Muscle layer of duodenum (tissue), 2 donors: Measurements from ENCODE around the gene SF3B5.

Experiments
- H3K27ac ChIP-seq: one replicate; pipeline ENCODE4 v1.7.0; 2013; ENCODE audit warnings: mild to moderate bottlenecking, low read length
- H3K27me3 ChIP-seq: one replicate; pipeline ENCODE4 v1.7.0; 2013; ENCODE audit warnings: low read depth, mild to moderate bottlenecking, control low read depth, low read length
- H3K36me3 ChIP-seq, 2 donors: one replicate each; pipeline ENCODE4 v1.7.0; 2013; ENCODE audit warnings: low read length in 2 of 2, control low read depth in 1 of 2, mild to moderate bottlenecking in 1 of 2; ENCODE audit not compliant: insufficient read depth in 2 of 2, control insufficient read depth in 1 of 2
- H3K4me1 ChIP-seq, 2 donors: one replicate each; pipeline ENCODE4 v1.7.0; 2013; ENCODE audit warnings: low read length in 2 of 2, mild to moderate bottlenecking in 2 of 2, control low read depth in 1 of 2, moderate library complexity in 1 of 2; ENCODE audit not compliant: insufficient read depth in 2 of 2, control insufficient read depth in 1 of 2
- H3K4me3 ChIP-seq, 2 donors: one replicate each; pipeline ENCODE4 v1.7.0; 2013; ENCODE audit warnings: low read length in 2 of 2, low read depth in 1 of 2, mild to moderate bottlenecking in 1 of 2
- H3K9me3 ChIP-seq, 2 donors: one replicate each; pipeline ENCODE4 v1.7.0; 2013; ENCODE audit warnings: low read length in 2 of 2, control low read depth in 1 of 2, mild to moderate bottlenecking in 1 of 2; ENCODE audit not compliant: control insufficient read depth in 1 of 2
- donor health status: healthy.

Gene SF3B5

DNA sequence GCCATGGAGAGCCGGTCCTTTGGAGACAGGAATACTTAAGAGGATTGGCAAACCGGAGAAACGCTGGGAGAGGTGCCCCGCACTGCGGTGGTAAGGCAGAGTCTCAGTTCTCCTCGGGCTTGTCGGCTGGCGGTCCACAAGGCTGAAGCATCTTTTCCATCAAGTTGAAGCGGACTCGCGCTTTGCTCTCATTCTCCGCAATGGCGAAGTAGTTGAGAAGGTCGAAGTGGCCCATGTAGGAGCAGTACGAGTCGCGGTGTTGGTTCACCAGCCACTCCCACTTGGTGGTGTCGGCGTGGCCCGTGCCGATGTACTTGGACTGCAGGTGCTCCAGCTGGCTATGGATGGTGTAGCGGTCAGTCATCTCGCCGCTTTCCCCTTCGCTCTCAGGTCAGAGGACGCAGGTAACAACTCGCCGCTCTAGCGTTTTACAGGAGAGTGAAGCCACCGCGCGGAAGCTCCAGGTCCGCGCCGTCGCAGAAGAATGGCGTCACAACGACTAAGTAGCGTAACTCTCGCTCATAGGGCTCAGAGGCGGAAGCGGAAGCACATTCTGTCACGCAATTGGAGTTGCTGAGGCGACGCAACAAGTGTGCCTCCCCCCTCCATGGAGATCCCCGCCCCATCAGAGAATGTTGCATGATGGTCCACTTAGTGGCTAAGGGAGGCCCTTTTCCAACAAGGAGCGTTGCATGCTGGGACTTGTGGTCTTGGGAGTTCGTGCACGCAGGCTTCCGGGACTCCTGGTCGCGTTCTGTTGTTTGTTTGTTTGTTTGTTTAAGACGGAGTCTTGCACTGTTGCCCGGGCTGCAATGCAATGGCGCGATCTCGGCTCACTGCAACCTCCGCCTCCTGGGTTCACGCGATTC, at the start of gene SF3B5:
SF3B5 (minus strand) TSS at position 440 of the 869 bp plus-strand sequence; CDS start at position 364, 76 bp downstream.
- peak within 1 kb of the TSS; percentile 95 to 97 for H3K4me3 ChIP-seq
- peak within 1 kb of the TSS; percentile 93 for H3K27ac ChIP-seq
- H3K36me3 ChIP-seq: no peaks in the 10 kb centered on the region
- no peaks in the 10 kb centered on the region for H3K27me3 ChIP-seq
- H3K9me3 ChIP-seq: no peaks in the 10 kb centered on the region
- H3K4me1 ChIP-seq: peaks cover 7 to 19% of the 10 kb centered on the region in 2 donors

- no peak overlapping the region for H3K4me3 ChIP-seq
- H3K27me3 ChIP-seq: no peaks in the 10 kb centered on the region
- no peak overlapping the region for H3K27ac ChIP-seq
- peaks cover 0 to 2% of the 10 kb centered on the region in 2 donors for H3K9me3 ChIP-seq
- H3K36me3 ChIP-seq: no peaks in the 10 kb centered on the region
- H3K4me1 ChIP-seq: peaks cover 0 to 6% of the 10 kb centered on the region in 2 donors
Observed at GRCh38 chr6:144144996-144145395, 49.6 kb upstream of the SF3B5 start.

DNA sequence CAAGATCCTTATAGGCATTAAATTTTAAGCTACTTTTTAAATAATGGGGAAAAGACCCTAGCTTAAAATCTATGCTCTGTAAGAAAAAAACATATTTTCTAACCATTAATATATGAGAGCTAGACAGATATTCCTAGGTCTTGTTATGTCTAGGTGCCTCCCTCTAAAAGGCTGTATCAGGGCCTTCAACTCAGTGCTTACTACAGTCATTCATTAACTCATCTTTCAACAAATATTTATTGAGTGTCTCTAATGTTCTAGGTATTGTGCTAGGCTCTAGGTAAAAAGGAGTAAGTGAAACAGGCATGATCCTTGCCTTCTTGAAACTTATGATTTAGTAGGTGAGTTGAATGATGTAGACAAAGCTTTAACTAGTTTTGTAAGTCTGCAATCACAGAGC, 48.5 kb upstream of the SF3B5 start:
- no peaks in the 10 kb centered on the region for H3K27me3 ChIP-seq

DNA sequence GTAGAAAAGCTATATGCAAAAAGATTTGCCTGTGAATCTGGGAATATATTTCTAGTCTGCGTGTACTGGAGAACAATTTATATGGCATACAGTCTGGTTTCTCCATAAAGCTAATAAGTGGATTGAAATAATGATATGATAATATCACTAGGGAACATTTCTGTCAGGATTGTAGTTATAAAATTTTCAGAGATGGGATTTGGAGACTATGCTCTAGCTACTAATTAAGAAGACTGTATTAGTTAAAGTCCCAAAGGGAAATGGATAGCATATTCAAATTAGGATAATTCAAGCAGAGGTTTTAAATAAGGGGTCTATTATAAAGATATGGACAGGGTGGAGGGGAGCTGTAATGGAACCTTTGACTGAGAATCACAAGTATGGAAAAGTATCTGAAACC, 47.7 kb upstream of the SF3B5 start:
- Histone ChIP-seq H3K27ac (no peak overlapping the region), H3K27me3 (no peaks in the 10 kb centered on the region), H3K4me1 (no peaks in the 10 kb centered on the region)

More for the DNA sequence above, 48.5 kb upstream of the SF3B5 start:
- H3K9me3 ChIP-seq: peaks cover 0 to 2% of the 10 kb centered on the region in 2 donors
- H3K36me3 ChIP-seq: no peaks in the 10 kb centered on the region
- no peak overlapping the region for H3K4me3 ChIP-seq
- no peaks in the 10 kb centered on the region for H3K4me1 ChIP-seq
- H3K27ac ChIP-seq: no peak overlapping the region

GRCh38 chr6:144141470-144141869, 46.1 kb upstream of the SF3B5 start:
- H3K36me3 ChIP-seq: no peaks in the 10 kb centered on the region
- H3K4me1 ChIP-seq: no peaks in the 10 kb centered on the region
- H3K27ac ChIP-seq: no peak overlapping the region
- no peaks in the 10 kb centered on the region for H3K27me3 ChIP-seq
- H3K4me3 ChIP-seq: no peak overlapping the region
- H3K9me3 ChIP-seq: peaks cover 0 to 2% of the 10 kb centered on the region in 2 donors

More for the DNA sequence above, 47.7 kb upstream of the SF3B5 start:
- Histone ChIP-seq H3K9me3 (peaks cover 0 to 2% of the 10 kb centered on the region in 2 donors), H3K36me3 (no peaks in the 10 kb centered on the region), H3K4me3 (no peak overlapping the region)

- Histone ChIP-seq H3K27ac (no peak overlapping the region), H3K9me3 (peaks cover 0 to 2% of the 10 kb centered on the region in 2 donors), H3K36me3 (no peaks in the 10 kb centered on the region), H3K27me3 (no peaks in the 10 kb centered on the region), H3K4me1 (no peaks in the 10 kb centered on the region), H3K4me3 (no peak overlapping the region)
Observed at GRCh38 chr6:144140867-144141266, 45.5 kb upstream of the SF3B5 start.

DNA sequence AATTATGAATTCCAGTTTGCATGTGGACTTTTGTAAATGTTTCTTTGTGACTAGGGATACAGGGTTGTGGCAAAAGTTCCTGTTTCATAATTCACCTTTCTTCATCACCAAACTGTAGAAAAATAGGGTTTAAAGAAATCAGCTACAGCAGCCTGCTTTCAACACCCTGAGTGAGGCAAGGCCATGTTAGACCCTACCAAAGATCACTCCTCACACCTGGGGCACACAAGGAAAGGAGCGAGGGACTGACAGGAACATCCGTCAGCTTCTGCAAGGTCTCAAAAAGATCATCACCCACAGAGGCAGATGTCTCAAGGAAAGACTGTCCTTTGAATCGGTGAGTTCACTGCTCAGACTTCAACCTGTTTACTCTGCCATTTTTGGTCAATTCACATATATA, 44.4 kb upstream of the SF3B5 start:
- no peaks in the 10 kb centered on the region for H3K36me3 ChIP-seq
- no peaks in the 10 kb centered on the region for H3K4me1 ChIP-seq
- H3K27ac ChIP-seq: no peak overlapping the region
- H3K4me3 ChIP-seq: no peak overlapping the region
- H3K9me3 ChIP-seq: peaks cover 0 to 2% of the 10 kb centered on the region in 2 donors
- H3K27me3 ChIP-seq: no peaks in the 10 kb centered on the region

GRCh38 chr6:144138542-144138941, 43.2 kb upstream of the SF3B5 start:
- no peaks in the 10 kb centered on the region for H3K36me3 ChIP-seq

DNA sequence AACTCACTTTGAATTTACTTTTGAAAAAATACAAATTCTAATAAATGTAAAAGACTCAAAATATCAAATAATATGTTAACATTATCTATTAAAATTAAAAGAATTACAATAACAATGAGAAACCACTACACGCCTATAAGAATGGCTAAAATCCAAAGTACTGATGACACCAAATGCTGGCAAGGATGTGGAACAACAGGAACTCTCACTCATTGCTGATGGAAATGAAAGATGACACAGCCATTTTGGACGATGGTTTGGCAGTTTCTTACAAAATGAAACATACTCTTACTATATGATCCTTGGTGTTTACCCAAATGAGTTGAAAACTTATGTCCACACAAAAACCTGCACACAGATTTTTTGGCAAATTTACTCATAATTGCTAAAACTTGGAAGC, 39.4 kb upstream of the SF3B5 start:
- Histone ChIP-seq H3K4me3 (no peak overlapping the region), H3K36me3 (no peaks in the 10 kb centered on the region), H3K27ac (no peak overlapping the region), H3K9me3 (no peaks in the 10 kb centered on the region), H3K4me1 (no peaks in the 10 kb centered on the region), H3K27me3 (no peaks in the 10 kb centered on the region)

More at GRCh38 chr6:144138542-144138941, 43.2 kb upstream of the SF3B5 start:
- Histone ChIP-seq H3K27me3 (no peaks in the 10 kb centered on the region), H3K9me3 (peaks cover 0 to 2% of the 10 kb centered on the region in 2 donors), H3K27ac (no peak overlapping the region), H3K4me3 (no peak overlapping the region), H3K4me1 (no peaks in the 10 kb centered on the region)

- Histone ChIP-seq H3K27ac (no peak overlapping the region), H3K4me1 (no peaks in the 10 kb centered on the region), H3K27me3 (no peaks in the 10 kb centered on the region), H3K9me3 (no peaks in the 10 kb centered on the region), H3K4me3 (no peak overlapping the region), H3K36me3 (no peaks in the 10 kb centered on the region)
Observed at GRCh38 chr6:144134176-144134575, 38.8 kb upstream of the SF3B5 start.

DNA sequence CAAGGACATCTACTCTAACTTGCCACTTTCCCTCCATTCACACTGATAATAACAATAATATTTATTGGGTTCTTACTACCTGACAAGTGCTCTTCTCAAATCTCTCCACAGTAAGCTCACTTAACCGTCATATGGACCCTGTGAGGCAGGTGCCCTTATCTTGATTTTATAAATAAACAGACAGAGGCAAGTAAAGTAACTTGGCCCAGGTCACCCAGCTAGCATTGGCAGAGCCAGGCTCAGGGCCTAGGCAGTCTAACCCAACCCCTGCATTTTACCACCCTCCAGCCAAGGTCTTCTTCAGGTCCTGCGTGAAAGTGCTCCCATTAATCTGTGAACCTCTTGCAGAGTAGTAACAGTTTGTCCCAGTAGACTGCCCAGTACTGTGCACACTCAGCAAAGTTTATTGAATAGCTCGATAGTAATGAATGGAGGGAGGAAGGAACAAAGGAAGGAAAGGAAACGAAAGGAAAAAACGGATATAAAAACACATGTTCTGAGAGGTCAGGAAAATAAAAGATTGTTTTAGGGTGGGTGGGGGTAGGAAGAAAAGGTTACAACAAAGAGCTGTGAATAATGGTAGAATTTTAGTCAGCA, 38.0 kb upstream of the SF3B5 start:
- Histone ChIP-seq H3K27ac (no peak overlapping the region), H3K36me3 (no peaks in the 10 kb centered on the region), H3K4me1 (no peaks in the 10 kb centered on the region), H3K9me3 (no peaks in the 10 kb centered on the region), H3K4me3 (no peak overlapping the region), H3K27me3 (no peaks in the 10 kb centered on the region)
